GM10847 (cell line): Measurements from ENCODE around the gene CAPN3.

Source experiments
- POLR2A ChIP-seq: IDR thresholded peaks from 2 replicates; pipeline ENCODE4 v1.6.1; 2011; ENCODE audit not compliant: insufficient read length; ENCODE audit errors: extremely low read depth

CAPN3 gene

GRCh38 chr15:42457445-42458442 lies 98.4 kb downstream of the CAPN3 start:
- TF ChIP-seq POLR2A, result no peak

GRCh38 chr15:42461261-42461660 lies 102.0 kb downstream of the CAPN3 start:
- TF ChIP-seq POLR2A, result no peak
